Calu3 (cell line): ENCODE results near the gene SNRNP27. TPM values are rescaled to one million over a fixed set of nuclear protein-coding genes. Genes with fewer than 3 reads are reported as not detected.

Source experiments
- BruUV-seq: library from RNA; stranded (reverse); fragments of 400-500 nt; replicated peaks from 2 replicates; lab custom pipeline; 2021; lab: Mats Ljungman, UMichigan
- CTCF ChIA-PET: fragments of 300-600 bp; sonication (Branson Sonifier 250); formaldehyde crosslinking; loops from one replicate; lab custom pipeline; 2022; ENCODE audit warnings: antibody characterized with exemption; lab: Charles Lee
- DNase-seq: peaks from one replicate; pipeline ENCODE4 v3.0.0; 2022
- H3K27ac Mint-ChIP-seq: one replicate; pipeline ENCODE4 v1.8.0; 2022; ENCODE audit warnings: mixed read lengths; ENCODE audit not compliant: unreplicated experiment
- H3K27me3 Mint-ChIP-seq: one replicate; pipeline ENCODE4 v1.8.0; 2022; ENCODE audit warnings: mixed read lengths; ENCODE audit not compliant: unreplicated experiment
- H3K36me3 Mint-ChIP-seq: one replicate; pipeline ENCODE4 v1.8.0; 2022; ENCODE audit warnings: mild to moderate bottlenecking, moderate library complexity, mixed read lengths; ENCODE audit not compliant: insufficient read depth, unreplicated experiment
- H3K4me1 Mint-ChIP-seq: one replicate; pipeline ENCODE4 v1.8.0; 2022; ENCODE audit warnings: mild to moderate bottlenecking, low read depth, mixed read lengths; ENCODE audit not compliant: unreplicated experiment
- H3K4me3 Mint-ChIP-seq: one replicate; pipeline ENCODE4 v1.8.0; 2022; ENCODE audit warnings: mild to moderate bottlenecking, low read depth, moderate library complexity, mixed read lengths; ENCODE audit not compliant: unreplicated experiment
- H3K9me3 Mint-ChIP-seq: one replicate; pipeline ENCODE4 v1.8.0; 2022; ENCODE audit warnings: low read depth, mixed read lengths; ENCODE audit not compliant: unreplicated experiment
- CTCF ChIP-seq: fragments of 200-600 bp; IDR thresholded peaks from one replicate; pipeline ENCODE4 v1.8.0; 2022; ENCODE audit warnings: antibody characterized with exemption; ENCODE audit not compliant: unreplicated experiment
- intact Hi-C: fragments of 100-400 bp; cut with micrococcal nuclease; formaldehyde crosslinking; loops from one replicate; pipeline ENCODE4 v1.10.0; 2022; ENCODE audit not compliant: unreplicated experiment
- total RNA-seq: library from RNA; stranded (reverse); gene quantifications from 2 replicates; pipeline ENCODE4 v1.2.3, GENCODE V29; 2022

SNRNP27 gene
- total RNA-seq, 1 experiment from 2014 or later: 36.3 TPM

- intact Hi-C loops: no loop called here
- DNase-seq: no peak
- TF ChIP-seq CTCF: no peak
- Mint-ChIP-seq H3K36me3 (peaks cover 13% of the 10 kb centered on the region), H3K27ac (no peak overlapping the region), H3K27me3 (no peaks in the 10 kb centered on the region), H3K4me3 (no peak overlapping the region), H3K9me3 (no peaks in the 10 kb centered on the region), H3K4me1 (peaks cover 2% of the 10 kb centered on the region)
- no TSS peak for BruUV-seq
- CTCF ChIA-PET: no interaction called here
Measured at GRCh38 chr2:69923116-69923515, 29.4 kb downstream of the SNRNP27 start.

- intact Hi-C loops: no loop called here
- H3K4me1 Mint-ChIP-seq: peaks cover 13% of the 10 kb centered on the region
- H3K9me3 Mint-ChIP-seq: no peaks in the 10 kb centered on the region
- no peaks in the 10 kb centered on the region for H3K27me3 Mint-ChIP-seq
- no peak overlapping the region for H3K4me3 Mint-ChIP-seq
- no peak for TF ChIP-seq CTCF
- CTCF ChIA-PET: no interaction called here
- DNase-seq: no peak
- BruUV-seq: no TSS peak
- no peaks in the 10 kb centered on the region for H3K36me3 Mint-ChIP-seq
- no peak overlapping the region for H3K27ac Mint-ChIP-seq
Measured at GRCh38 chr2:69926849-69927515, 33.2 kb downstream of the SNRNP27 start.

GRCh38 chr2:69931832-69932595 lies 38.3 kb downstream of the SNRNP27 start:
- intact Hi-C loops: loop anchor here (5.0 kb wide), 1 partner anchor 140 kb away; no protein-coding TSS in a partner anchor
- BruUV-seq: no TSS peak
- CTCF ChIA-PET: interaction anchor here (0.5 to 1.0 kb wide), 2 partner anchors 33 to 139 kb away, joined by 3 read pairs; no protein-coding TSS in a partner anchor
- Mint-ChIP-seq H3K36me3 (peaks cover 13% of the 10 kb centered on the region), H3K27me3 (no peaks in the 10 kb centered on the region), H3K4me3 (no peak overlapping the region), H3K27ac (peak overlapping the region; percentile 8), H3K4me1 (peaks cover 43% of the 10 kb centered on the region), H3K9me3 (no peaks in the 10 kb centered on the region)
- no peak for TF ChIP-seq CTCF
- DNase-seq: no peak

- H3K4me3 Mint-ChIP-seq: no peak overlapping the region
- CTCF ChIA-PET: interaction anchor here (0.5 to 2.1 kb wide), 2 partner anchors 18 to 138 kb away, joined by 3 to 8 read pairs; partner anchors contain the start of gene MXD1
- H3K36me3 Mint-ChIP-seq: peaks cover 13% of the 10 kb centered on the region
- no peak for DNase-seq
- TF ChIP-seq CTCF: no peak
- intact Hi-C loops: loop anchor here (5.0 kb wide), 1 partner anchor 140 kb away; no protein-coding TSS in a partner anchor
- BruUV-seq: no TSS peak
- peaks cover 43% of the 10 kb centered on the region for H3K4me1 Mint-ChIP-seq
- H3K27ac Mint-ChIP-seq: no peak overlapping the region
- no peaks in the 10 kb centered on the region for H3K9me3 Mint-ChIP-seq
- H3K27me3 Mint-ChIP-seq: no peaks in the 10 kb centered on the region
Measured at GRCh38 chr2:69932596-69932922, 38.8 kb downstream of the SNRNP27 start.
